Islet precursor cell (in vitro differentiated cells): ENCODE data around the gene PLA2R1.
"Not testable (repeated sequence)": the region's sequence is repeated elsewhere in the genome, so short reads cannot be mapped to it uniquely, and the experiment has no call there.

ENCODE experiments used
- DNase-seq: peaks from one replicate; pipeline ENCODE4 v3.0.0-alpha.2; 2018

The PLA2R1 gene

GRCh38 chr2:159976527-159977160, 85.8 kb downstream of the PLA2R1 start:
- DNase-seq, result no peak

GRCh38 chr2:159973325-159973724, 89.1 kb downstream of the PLA2R1 start:
- no peak for DNase-seq

- DNase-seq, result no peak
These were observed 90.9 kb downstream of the PLA2R1 start for GRCh38 chr2:159971365-159972152.

- not testable (repeated sequence) for DNase-seq
These were observed 91.9 kb downstream of the PLA2R1 start for GRCh38 chr2:159970548-159970947.

- peak; percentile 63 for DNase-seq
These were observed 94.0 kb downstream of the PLA2R1 start for GRCh38 chr2:159968279-159968900.

- no peak for DNase-seq
These were observed 98.7 kb downstream of the PLA2R1 start for GRCh38 chr2:159963700-159964099.

GRCh38 chr2:159962513-159962912, 99.9 kb downstream of the PLA2R1 start:
- not testable (repeated sequence) for DNase-seq

GRCh38 chr2:159961451-159961850, 101.0 kb downstream of the PLA2R1 start:
- DNase-seq, result no peak

GRCh38 chr2:159961037-159961436, 101.4 kb downstream of the PLA2R1 start:
- no peak for DNase-seq

- no peak for DNase-seq
These were observed 102.0 kb downstream of the PLA2R1 start for GRCh38 chr2:159960414-159960813.

GRCh38 chr2:159959136-159959535, 103.3 kb downstream of the PLA2R1 start:
- no peak for DNase-seq

GRCh38 chr2:159953136-159953823, 109.1 kb downstream of the PLA2R1 start:
- no peak for DNase-seq

- no peak for DNase-seq
These were observed 116.0 kb downstream of the PLA2R1 start for GRCh38 chr2:159946326-159946999.

GRCh38 chr2:159944874-159945273, 117.5 kb downstream of the PLA2R1 start:
- no peak for DNase-seq

GRCh38 chr2:159942146-159942545, 120.3 kb downstream of the PLA2R1 start:
- no peak for DNase-seq

- DNase-seq, result no peak
These were observed 120.7 kb downstream of the PLA2R1 start for GRCh38 chr2:159941729-159942128.

GRCh38 chr2:159939946-159940345, 122.5 kb downstream of the PLA2R1 start:
- no peak for DNase-seq

- DNase-seq, result no peak
These were observed 124.0 kb downstream of the PLA2R1 start for GRCh38 chr2:159938395-159938794.

- no peak for DNase-seq
These were observed 125.9 kb downstream of the PLA2R1 start for GRCh38 chr2:159936471-159936870.

- DNase-seq, result no peak
These were observed 128.7 kb downstream of the PLA2R1 start for GRCh38 chr2:159933727-159934049.

GRCh38 chr2:159933040-159933726, 129.2 kb downstream of the PLA2R1 start:
- no peak for DNase-seq

GRCh38 chr2:159926695-159927094, 135.7 kb downstream of the PLA2R1 start:
- no peak for DNase-seq
